Activated CD8-positive, alpha-beta memory T cell treated with anti-CD3 and anti-CD28 coated beads, Interleukin-2, amount 50 U/mL, for 24 hours (primary cell): ENCODE data around the gene MTCL1.

Experiments used
- DNase-seq: peaks from one replicate; pipeline ENCODE4 v3.0.0-alpha.2; 2020; ENCODE audit errors: extremely low read depth

Gene MTCL1

GRCh38 chr18:8865934-8866333 is 160.6 kb downstream of the MTCL1 start:
- DNase-seq, result no peak

DNA sequence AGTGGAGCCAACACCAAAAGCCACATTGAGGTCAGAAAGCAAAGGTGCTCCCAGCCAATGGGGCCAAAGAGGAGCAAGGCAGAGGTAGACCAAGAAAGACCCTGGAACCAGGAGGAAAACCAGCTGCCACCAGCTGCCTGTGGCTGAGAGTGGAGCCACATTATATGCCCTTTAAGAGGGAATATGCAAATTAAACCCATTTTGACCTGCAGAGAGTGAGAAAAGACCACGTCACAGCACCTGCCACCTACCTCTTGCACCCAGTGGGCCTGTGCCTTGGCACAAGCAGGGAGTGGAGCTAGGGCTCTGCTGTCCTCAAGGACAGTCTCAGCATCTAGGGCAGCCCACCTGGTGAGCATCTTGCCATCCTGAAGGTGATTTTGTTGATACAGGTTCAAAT is 161.3 kb downstream of the MTCL1 start:
- DNase-seq, result no peak

- DNase-seq, result no peak
Measured at GRCh38 chr18:8868276-8868675, 162.9 kb downstream of the MTCL1 start.

- no peak for DNase-seq
Measured at GRCh38 chr18:8868779-8869415, 163.5 kb downstream of the MTCL1 start.

DNA sequence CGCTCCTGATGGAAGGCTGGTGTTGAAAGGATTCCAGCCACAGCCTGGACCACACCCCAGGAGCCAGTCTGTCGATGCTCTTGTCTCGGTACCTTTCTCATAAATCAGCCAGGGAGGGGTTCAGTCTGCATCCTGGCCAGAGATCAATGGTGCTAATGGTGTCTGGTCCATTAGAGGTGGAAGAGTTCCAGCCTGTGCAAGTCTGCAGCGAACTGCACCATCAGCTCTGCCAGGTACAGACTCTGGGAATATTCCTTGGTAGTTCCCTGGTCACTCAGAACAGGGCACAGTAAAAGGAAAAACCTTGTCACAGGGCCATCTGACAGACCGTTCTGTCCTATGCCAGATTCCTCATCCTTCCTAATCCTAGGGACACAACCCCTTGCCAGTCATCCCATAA is 164.3 kb downstream of the MTCL1 start:
- DNase-seq, result no peak

DNA sequence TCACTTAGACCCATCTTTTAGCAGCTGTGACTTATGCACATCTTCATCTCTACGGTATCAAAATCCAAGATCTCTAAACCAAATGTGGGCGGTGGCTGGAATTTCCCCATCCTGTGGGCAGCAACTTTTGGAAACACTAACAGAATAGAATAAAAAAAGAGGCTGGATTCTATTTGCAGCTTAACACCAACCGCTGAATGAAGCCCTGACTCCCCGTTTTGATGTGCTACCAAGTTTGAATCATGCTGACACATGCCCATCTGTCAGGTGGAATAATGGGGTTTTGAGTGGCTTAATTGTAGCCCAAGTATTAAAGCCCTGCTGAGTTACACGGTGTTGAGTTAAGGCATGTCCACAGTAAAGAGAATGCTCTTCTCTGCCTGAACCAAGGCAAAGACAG is 165.2 kb downstream of the MTCL1 start:
- no peak for DNase-seq

GRCh38 chr18:8871489-8871888 is 166.1 kb downstream of the MTCL1 start:
- no peak for DNase-seq

- no peak for DNase-seq
Measured at GRCh38 chr18:8874872-8875271, 169.5 kb downstream of the MTCL1 start.

DNA sequence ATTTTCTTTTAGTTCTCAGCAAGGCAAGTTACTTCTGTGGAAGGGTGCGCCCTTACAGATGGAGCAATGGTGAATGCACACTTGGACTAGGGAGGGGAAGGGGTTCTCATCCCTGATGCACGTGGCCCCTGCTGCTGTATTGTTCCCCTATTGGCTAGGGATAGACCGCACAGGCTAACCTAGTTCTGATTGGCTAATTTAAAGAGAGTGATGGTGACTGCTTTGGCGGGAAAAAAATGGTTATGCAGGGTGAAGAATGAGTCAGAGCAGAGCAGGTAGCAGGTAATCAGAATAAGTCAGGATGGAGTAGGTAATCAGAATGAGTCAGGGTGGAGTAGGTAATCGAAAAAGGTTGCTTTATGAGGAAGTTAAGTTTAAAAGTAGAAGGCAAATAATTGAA is 171.5 kb downstream of the MTCL1 start:
- no peak for DNase-seq

GRCh38 chr18:8881103-8881502 is 175.7 kb downstream of the MTCL1 start:
- no peak for DNase-seq
